GM11168 (cell line): ENCODE results near the gene ZBTB7C.

ENCODE experiments used
- in situ Hi-C: fragments of 300-500 bp; cut with MboI; formaldehyde crosslinking; loops from one replicate; pipeline ENCODE4 v1.12.0; 2022; ENCODE audit warnings: low sequenced_read_pairs; ENCODE audit not compliant: unreplicated experiment

The ZBTB7C gene

GRCh38 chr18:48160622-48161021 is 248.6 kb downstream of the ZBTB7C start:
- in situ Hi-C loops = no loop called here

DNA sequence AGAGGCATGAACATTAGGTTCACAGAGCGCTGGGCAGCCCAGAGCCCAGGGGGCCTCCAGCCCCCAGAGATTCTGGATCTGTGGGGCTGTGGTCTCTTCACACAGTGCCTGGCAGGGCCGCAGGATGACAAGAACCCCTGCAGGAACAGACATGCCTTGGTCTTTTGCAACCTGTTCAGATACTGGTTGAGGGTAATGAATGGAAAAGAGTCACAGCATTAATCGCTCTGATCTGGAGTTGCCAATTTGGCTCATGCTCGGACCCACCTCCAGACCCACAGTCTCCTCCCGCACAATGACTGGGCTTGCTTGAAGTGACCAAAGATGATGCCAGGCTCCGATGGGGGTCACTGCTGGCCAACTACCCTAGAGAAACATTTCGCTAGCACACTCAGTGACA is 249.4 kb downstream of the ZBTB7C start:
- in situ Hi-C loops = no loop called here

- in situ Hi-C loops = no loop called here
Observed at GRCh38 chr18:48158721-48159120, 250.5 kb downstream of the ZBTB7C start.

GRCh38 chr18:48157956-48158355 is 251.2 kb downstream of the ZBTB7C start:
- in situ Hi-C loops = no loop called here

- in situ Hi-C loops = no loop called here
Observed at GRCh38 chr18:48155856-48156255, 253.3 kb downstream of the ZBTB7C start.

DNA sequence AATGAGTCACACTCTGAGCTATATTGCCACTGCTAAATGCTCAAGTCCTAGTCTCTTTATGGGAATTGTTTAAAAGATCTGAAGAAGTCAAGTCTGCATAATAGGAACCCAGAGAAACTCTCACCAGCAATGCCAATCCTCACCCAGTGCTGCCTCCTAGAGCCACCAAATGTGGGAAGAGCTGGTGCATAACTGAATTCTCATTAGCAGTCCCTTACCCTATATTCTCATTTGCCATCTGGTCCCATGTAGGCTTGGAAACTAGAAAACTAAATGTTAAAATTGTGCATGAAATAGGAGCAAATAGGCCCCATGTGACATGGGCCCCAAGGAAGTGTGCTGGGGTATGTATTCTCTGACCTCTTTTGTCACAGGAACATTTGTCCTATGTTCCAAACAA is 254.4 kb downstream of the ZBTB7C start:
- in situ Hi-C loops = no loop called here

DNA sequence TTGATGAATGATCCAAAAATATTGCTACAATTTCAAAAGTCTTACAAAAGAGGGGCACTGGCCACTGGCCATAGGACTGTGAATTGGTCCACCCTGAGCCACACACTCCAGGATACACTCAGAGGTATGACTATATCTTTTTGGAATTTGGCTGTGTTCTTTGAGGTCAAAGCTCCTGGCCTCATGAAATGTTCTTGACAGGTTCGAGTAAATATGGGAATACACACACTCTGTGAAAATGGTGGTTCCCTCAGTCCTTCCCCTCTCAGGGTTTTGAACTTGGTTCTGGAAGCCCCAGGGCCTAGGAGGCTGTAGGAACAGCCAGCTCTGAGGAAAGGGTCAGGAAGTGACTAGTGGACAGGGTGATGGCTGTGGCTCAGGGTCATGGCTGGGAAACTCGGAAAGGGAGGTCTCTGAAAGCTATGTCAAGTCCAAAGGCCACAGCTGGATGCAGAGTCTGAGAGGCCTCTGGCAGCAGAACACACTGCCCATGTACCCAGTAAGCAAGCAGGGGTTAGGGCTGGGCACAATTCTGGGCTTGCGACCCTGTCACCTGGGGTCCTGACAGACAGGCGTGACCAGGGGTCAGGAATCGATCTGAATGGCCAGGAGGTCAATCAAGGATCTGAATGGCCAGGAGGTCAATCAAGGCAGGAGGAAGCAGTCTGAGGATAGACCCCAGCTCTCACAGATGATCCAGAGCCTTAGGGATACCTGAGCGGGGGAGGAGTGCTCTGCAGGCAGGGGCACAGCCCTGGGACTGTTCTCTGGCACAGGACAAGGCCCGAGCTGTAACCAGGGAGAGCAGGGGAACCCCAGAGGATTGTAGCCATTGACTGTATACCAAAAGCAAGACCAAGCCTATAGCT is 255.3 kb downstream of the ZBTB7C start:
- in situ Hi-C loops = no loop called here

DNA sequence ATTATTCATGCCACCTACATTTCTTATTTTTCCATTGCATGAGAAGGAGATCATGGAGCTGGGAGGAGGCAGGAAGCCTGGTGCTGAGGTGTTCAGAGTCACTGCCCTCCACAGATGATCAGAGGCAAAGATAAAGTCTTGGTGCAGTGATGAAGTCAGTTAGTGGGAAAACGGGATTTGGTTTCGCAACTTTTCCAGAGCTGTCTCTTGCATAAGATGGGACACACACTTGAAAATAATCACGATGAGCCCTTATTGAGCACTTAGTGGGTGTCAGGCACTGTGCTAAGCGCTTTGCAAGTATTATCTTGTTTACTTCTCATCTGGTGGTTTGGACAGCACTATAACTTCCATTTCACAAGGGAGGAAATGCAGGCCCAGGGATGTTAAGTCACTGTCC is 256.6 kb downstream of the ZBTB7C start:
- in situ Hi-C loops = no loop called here

- in situ Hi-C loops = no loop called here
Observed at GRCh38 chr18:48151421-48152065, 257.6 kb downstream of the ZBTB7C start.

DNA sequence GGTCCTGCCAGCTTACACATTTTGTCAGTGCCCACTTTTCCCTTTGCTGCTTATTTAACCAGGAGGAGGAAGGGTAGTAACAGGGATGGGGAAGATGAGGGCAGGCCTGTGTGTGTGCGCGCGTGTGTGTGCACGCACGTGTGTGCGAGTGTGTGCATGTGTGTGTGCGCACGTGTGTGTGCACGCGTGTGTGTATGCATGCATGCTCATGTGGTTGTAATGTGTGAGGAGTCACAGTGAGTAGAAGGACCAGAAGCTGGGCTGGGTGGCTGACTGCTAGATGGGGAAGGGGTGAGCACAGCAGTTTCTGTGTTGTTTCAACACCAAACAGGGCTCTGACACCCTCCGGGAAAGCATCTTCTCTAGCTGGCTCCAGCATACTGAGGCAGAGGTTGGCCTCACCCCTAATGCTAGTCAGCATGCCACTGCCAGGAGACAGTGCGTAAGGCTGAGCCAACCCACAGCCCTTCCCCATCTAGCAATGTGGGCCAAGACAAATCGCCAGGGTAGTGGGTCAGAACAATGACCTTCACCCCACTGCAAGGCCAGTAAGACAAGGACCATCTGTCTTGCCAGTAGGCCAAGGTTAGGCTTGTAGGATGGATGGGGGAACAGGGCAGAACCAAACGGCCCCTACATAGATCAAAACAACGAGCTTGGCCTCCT is 260.0 kb downstream of the ZBTB7C start:
- in situ Hi-C loops = no loop called here

DNA sequence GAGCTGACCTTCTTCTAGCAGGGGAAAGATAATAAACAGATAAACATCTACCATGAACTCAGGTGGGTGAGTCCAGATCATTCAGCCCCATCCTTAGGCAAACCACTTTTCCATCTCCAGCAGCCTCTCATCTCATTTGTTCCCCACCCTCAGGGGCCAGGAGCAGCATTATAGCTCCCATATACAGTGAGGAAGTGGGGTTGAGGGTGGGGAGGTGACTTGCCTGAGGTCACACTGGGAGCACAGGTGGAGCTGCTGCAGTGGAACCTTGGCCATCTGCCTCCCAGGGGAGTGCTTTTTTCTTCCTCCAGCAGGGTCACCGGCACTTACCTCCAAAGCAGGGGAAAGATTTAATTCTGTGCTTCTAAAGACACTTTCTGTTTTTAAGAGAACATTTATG is 266.2 kb downstream of the ZBTB7C start:
- in situ Hi-C loops = no loop called here

- in situ Hi-C loops = no loop called here
Observed at GRCh38 chr18:48142353-48142752, 266.8 kb downstream of the ZBTB7C start.

DNA sequence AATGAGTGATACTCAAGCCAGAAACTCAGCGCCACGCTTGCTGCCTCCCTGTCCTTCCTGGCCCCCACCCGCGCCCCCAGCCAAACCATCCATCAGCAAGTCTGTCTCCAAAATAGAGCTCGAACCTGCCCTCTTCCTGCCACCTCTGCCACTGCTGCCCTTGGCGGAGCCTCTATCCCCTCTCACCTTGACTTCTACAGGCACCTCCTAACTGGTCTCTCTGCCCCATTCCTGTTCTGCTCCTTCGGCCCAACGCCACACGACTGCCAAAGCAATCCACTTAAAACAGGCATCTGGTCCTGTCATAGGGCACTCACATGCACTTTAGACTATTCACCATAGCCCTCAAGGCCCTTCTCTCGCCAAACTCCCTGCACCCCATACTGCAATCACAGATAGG is 268.5 kb downstream of the ZBTB7C start:
- in situ Hi-C loops = no loop called here

DNA sequence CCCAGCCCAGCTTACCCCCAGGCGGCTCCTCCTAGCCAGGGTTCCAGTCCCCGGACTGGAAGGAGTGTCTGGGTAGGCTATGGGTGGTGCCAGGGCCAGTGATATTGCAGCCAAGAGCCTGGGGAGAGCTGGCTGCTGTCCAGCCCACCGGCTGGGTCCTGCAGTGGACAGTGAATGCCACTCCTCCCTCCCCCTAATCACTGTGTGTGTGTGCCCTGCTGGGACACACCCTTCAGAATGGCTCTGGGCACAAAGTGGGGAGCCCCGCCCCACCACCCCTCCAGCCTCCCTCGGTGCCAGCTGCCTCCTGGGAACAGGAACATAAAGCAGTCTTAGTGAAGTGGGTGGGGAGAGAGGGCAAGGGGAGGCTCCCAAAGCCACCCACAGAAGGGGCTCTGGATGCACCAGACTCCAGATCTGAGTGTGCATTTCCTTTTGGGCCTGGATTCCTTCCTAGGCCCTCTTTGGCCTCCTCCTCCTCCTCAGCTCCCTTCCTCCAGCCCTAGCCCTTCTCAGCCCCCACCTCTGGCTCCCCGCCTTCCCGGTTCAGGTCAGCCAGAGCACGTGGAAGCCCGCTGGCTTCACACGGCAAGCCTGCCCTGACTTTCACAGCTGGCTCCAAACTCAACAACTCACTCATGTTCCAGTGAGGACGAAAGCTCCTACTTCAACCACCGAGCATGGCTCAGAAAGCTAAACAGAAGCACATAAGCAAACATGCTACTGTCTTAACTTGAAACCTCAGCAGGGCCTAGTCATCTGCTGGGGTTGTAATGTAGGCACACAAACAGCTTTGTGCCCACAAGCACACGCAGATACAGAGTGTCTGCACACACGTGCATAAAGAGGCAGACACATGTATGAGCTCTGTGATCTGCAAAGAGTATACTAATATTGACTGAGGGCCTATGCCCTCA is 269.5 kb downstream of the ZBTB7C start:
- in situ Hi-C loops = no loop called here

- in situ Hi-C loops = no loop called here
Observed at GRCh38 chr18:48138660-48139430, 270.3 kb downstream of the ZBTB7C start.

GRCh38 chr18:48138210-48138609 is 271.0 kb downstream of the ZBTB7C start:
- in situ Hi-C loops = no loop called here

GRCh38 chr18:48137374-48138081 is 271.7 kb downstream of the ZBTB7C start:
- in situ Hi-C loops = no loop called here

- in situ Hi-C loops = no loop called here
Observed at GRCh38 chr18:48136827-48137373, 272.3 kb downstream of the ZBTB7C start.
